ENCODE data around the gene LIG3.
"Not testable (repeated sequence)": the region's sequence is repeated elsewhere in the genome, so short reads cannot be mapped to it uniquely, and the experiment has no call there.

Gene LIG3

GRCh38 chr17:35022536-35023063 is 42.3 kb downstream of the LIG3 start:
- no peak for TF ChIP-seq CTCF (IDR thresholded peaks at IDR 0.05; ENCODE audit: low read depth, low read length)
- DNase-seq = no peak
- no peaks in the 10 kb centered on the region for H3K9me3 ChIP-seq (ENCODE audit: severe bottlenecking)
- H3K4me3 ChIP-seq (ENCODE audit: low read depth, low read length) = no peak overlapping the region
- no peaks in the 10 kb centered on the region for H3K36me3 ChIP-seq
- no peaks in the 10 kb centered on the region for H3K27me3 ChIP-seq (ENCODE audit: insufficient read depth, low read depth, severe bottlenecking)
- no peak overlapping the region for H3K27ac ChIP-seq

- TF ChIP-seq CTCF (IDR thresholded peaks at IDR 0.05; ENCODE audit: low read depth, low read length) = no peak
- Histone ChIP-seq H3K4me3 (ENCODE audit: low read depth, low read length) (no peak overlapping the region), H3K36me3 (no peaks in the 10 kb centered on the region), H3K27me3 (ENCODE audit: insufficient read depth, low read depth, severe bottlenecking) (no peaks in the 10 kb centered on the region), H3K9me3 (ENCODE audit: severe bottlenecking) (no peaks in the 10 kb centered on the region), H3K27ac (no peak overlapping the region)
- DNase-seq = no peak
Observed at GRCh38 chr17:35023538-35023937, 43.2 kb downstream of the LIG3 start.

- Histone ChIP-seq H3K9me3 (ENCODE audit: severe bottlenecking) (no peaks in the 10 kb centered on the region), H3K36me3 (no peaks in the 10 kb centered on the region), H3K4me3 (ENCODE audit: low read depth, low read length) (no peak overlapping the region), H3K27me3 (ENCODE audit: insufficient read depth, low read depth, severe bottlenecking) (no peaks in the 10 kb centered on the region), H3K27ac (no peak overlapping the region)
- DNase-seq = no peak
- TF ChIP-seq CTCF (IDR thresholded peaks at IDR 0.05; ENCODE audit: low read depth, low read length) = no peak
Observed at GRCh38 chr17:35025541-35025940, 45.2 kb downstream of the LIG3 start.

GRCh38 chr17:35028097-35028496 is 47.8 kb downstream of the LIG3 start:
- DNase-seq; H3K4me3 ChIP-seq (ENCODE audit: low read depth, low read length); H3K27me3 ChIP-seq (ENCODE audit: insufficient read depth, low read depth, severe bottlenecking); H3K27ac ChIP-seq; H3K36me3 ChIP-seq; H3K9me3 ChIP-seq (ENCODE audit: severe bottlenecking): not testable (repeated sequence)

- DNase-seq = no peak
- no peaks in the 10 kb centered on the region for H3K9me3 ChIP-seq (ENCODE audit: severe bottlenecking)
- H3K36me3 ChIP-seq = no peaks in the 10 kb centered on the region
- no peak overlapping the region for H3K27ac ChIP-seq
- no peak overlapping the region for H3K4me3 ChIP-seq (ENCODE audit: low read depth, low read length)
- H3K27me3 ChIP-seq (ENCODE audit: insufficient read depth, low read depth, severe bottlenecking) = no peaks in the 10 kb centered on the region
- TF ChIP-seq CTCF (IDR thresholded peaks at IDR 0.05; ENCODE audit: low read depth, low read length) = no peak
Observed at GRCh38 chr17:35028531-35029262, 48.4 kb downstream of the LIG3 start.

- no peak overlapping the region for H3K4me3 ChIP-seq (ENCODE audit: low read depth, low read length)
- no peak overlapping the region for H3K27ac ChIP-seq
- no peaks in the 10 kb centered on the region for H3K36me3 ChIP-seq
- DNase-seq = no peak
- TF ChIP-seq CTCF (IDR thresholded peaks at IDR 0.05; ENCODE audit: low read depth, low read length) = no peak
- H3K27me3 ChIP-seq (ENCODE audit: insufficient read depth, low read depth, severe bottlenecking) = no peaks in the 10 kb centered on the region
- no peaks in the 10 kb centered on the region for H3K9me3 ChIP-seq (ENCODE audit: severe bottlenecking)
Observed at GRCh38 chr17:35030780-35031179, 50.5 kb downstream of the LIG3 start.

Measured in WERI-Rb-1 (cell line).